HEK293 (cell line): ENCODE results near the gene PHETA1.
A peak's percentile ranks its signal among the peaks of the same experiment; 100 is the strongest.

Experiments used
- CTCF ChIA-PET: fragments of 350-600 bp; formaldehyde crosslinking; extraction: SDS; loops from one replicate; lab custom pipeline; 2021; ENCODE audit warnings: antibody characterized with exemption; lab: Yijun Ruan, JAX
- POLR2A ChIA-PET: fragments of 300-600 bp; formaldehyde crosslinking; extraction: SDS; loops from one replicate; lab custom pipeline; 2020; ENCODE audit warnings: antibody characterized with exemption, inconsistent platforms; lab: Yijun Ruan, JAX
- H3K27ac ChIP-seq: fragments of 200-500 bp; sonication (Bioruptor generic); 2 replicates; pipeline ENCODE4 v1.5.1; 2014; ENCODE audit warnings: low read depth, low read length, control low read depth, inconsistent platforms; ENCODE audit errors: extremely low read depth
- H3K36me3 ChIP-seq, 2 experiments: fragments of 200-500 bp in 1 of 2; sonication (Bioruptor generic) in 1 of 2; 1 replicate in 1 of 2; 2 replicates in 1 of 2; pipeline ENCODE4 v1.5.1; 2014 to 2017; ENCODE audit warnings: inconsistent platforms in 2 of 2, low read length in 2 of 2; ENCODE audit not compliant: control insufficient read depth in 2 of 2, insufficient read depth in 1 of 2
- H3K4me1 ChIP-seq: fragments of 200-500 bp; sonication (Bioruptor generic); 2 replicates; pipeline ENCODE4 v1.5.1; 2014; ENCODE audit warnings: mild to moderate bottlenecking, low read length, inconsistent platforms; ENCODE audit not compliant: control insufficient read depth, insufficient read depth
- H3K4me3 ChIP-seq: 2 replicates; pipeline ENCODE4 v1.5.1; 2011; ENCODE audit warnings: low read depth, mild to moderate bottlenecking, control low read depth, low read length, moderate library complexity
- H3K9me3 ChIP-seq: fragments of 200-500 bp; sonication (Bioruptor generic); 2 replicates; pipeline ENCODE4 v1.5.1; 2014; ENCODE audit warnings: low read depth, low read length, inconsistent platforms; ENCODE audit not compliant: control insufficient read depth, insufficient read depth
- FEZF1 ChIP-seq: fragments of 450-650 bp; formaldehyde crosslinking; IDR thresholded peaks from 2 replicates; pipeline ENCODE4 v1.5.1; 2016; ENCODE audit warnings: missing biosample characterization, missing genetic modification characterization
- KLF17 ChIP-seq: fragments of 450-650 bp; formaldehyde crosslinking; IDR thresholded peaks from 2 replicates; pipeline ENCODE4 v1.5.1; 2016; ENCODE audit warnings: missing biosample characterization, missing genetic modification characterization
- KLF8 ChIP-seq: fragments of 450-650 bp; formaldehyde crosslinking; IDR thresholded peaks from 2 replicates; pipeline ENCODE4 v1.5.1; 2016; ENCODE audit warnings: missing biosample characterization, missing genetic modification characterization
- MZF1 ChIP-seq: fragments of 450-650 bp; formaldehyde crosslinking; IDR thresholded peaks from 2 replicates; pipeline ENCODE4 v1.5.1; 2017; ENCODE audit warnings: missing biosample characterization, missing genetic modification characterization, borderline replicate concordance
- OVOL3 ChIP-seq: fragments of 450-650 bp; formaldehyde crosslinking; IDR thresholded peaks from 2 replicates; pipeline ENCODE4 v1.5.1; 2016; ENCODE audit warnings: missing biosample characterization, missing genetic modification characterization
- PBX3 ChIP-seq: sonication (generic); formaldehyde crosslinking; IDR thresholded peaks from 2 replicates; pipeline ENCODE4 v1.8.1; 2022; ENCODE audit warnings: mild to moderate bottlenecking, moderate library complexity, missing genetic modification reagents
- SCRT2 ChIP-seq: fragments of 450-650 bp; formaldehyde crosslinking; IDR thresholded peaks from 2 replicates; pipeline ENCODE4 v1.5.1; 2016; ENCODE audit warnings: missing biosample characterization, missing genetic modification characterization
- ZBTB1 ChIP-seq: fragments of 450-650 bp; formaldehyde crosslinking; IDR thresholded peaks from 2 replicates; pipeline ENCODE4 v1.5.1; 2016; ENCODE audit warnings: missing biosample characterization, missing genetic modification characterization
- ZNF146 ChIP-seq: fragments of 450-650 bp; formaldehyde crosslinking; IDR thresholded peaks from 2 replicates; pipeline ENCODE4 v1.5.1; 2016; ENCODE audit warnings: missing biosample characterization, missing genetic modification characterization
- ZNF148 ChIP-seq: fragments of 450-650 bp; formaldehyde crosslinking; IDR thresholded peaks from 2 replicates; pipeline ENCODE4 v1.5.0; 2017; ENCODE audit warnings: missing biosample characterization, missing genetic modification characterization, borderline replicate concordance
- ZNF157 ChIP-seq: fragments of 450-650 bp; formaldehyde crosslinking; IDR thresholded peaks from 2 replicates; pipeline ENCODE4 v1.5.1; 2016; ENCODE audit warnings: missing biosample characterization, missing genetic modification characterization
- ZNF16 ChIP-seq: fragments of 450-650 bp; formaldehyde crosslinking; IDR thresholded peaks from 2 replicates; pipeline ENCODE4 v1.5.1; 2016; ENCODE audit warnings: low read depth, missing biosample characterization, missing genetic modification characterization
- ZNF23 ChIP-seq: fragments of 450-650 bp; formaldehyde crosslinking; IDR thresholded peaks from 2 replicates; pipeline ENCODE4 v1.5.1; 2016; ENCODE audit warnings: missing biosample characterization, missing genetic modification characterization, borderline replicate concordance
- ZNF362 ChIP-seq: fragments of 450-650 bp; formaldehyde crosslinking; IDR thresholded peaks from 2 replicates; pipeline ENCODE4 v1.5.1; 2016; ENCODE audit warnings: missing biosample characterization, missing genetic modification characterization
- ZNF510 ChIP-seq: fragments of 450-650 bp; formaldehyde crosslinking; IDR thresholded peaks from 2 replicates; pipeline ENCODE4 v1.5.1; 2018; ENCODE audit warnings: mild to moderate bottlenecking, missing genetic modification characterization, missing biosample characterization; ENCODE audit not compliant: insufficient replicate concordance
- ZNF660 ChIP-seq: fragments of 450-650 bp; IDR thresholded peaks from 2 replicates; pipeline ENCODE4 v1.5.1; 2018; ENCODE audit warnings: missing biosample characterization, mild to moderate bottlenecking, missing genetic modification characterization
- ZNF792 ChIP-seq: fragments of 450-650 bp; formaldehyde crosslinking; IDR thresholded peaks from 2 replicates; pipeline ENCODE4 v1.5.1; 2016; ENCODE audit warnings: missing biosample characterization, missing genetic modification characterization
- TF ChIP-seq, protein P1 (sequence below): fragments of 450-650 bp; formaldehyde crosslinking; IDR thresholded peaks from 2 replicates; pipeline ENCODE4 v1.5.1; 2017; ENCODE audit warnings: missing biosample characterization, missing genetic modification characterization
- TF ChIP-seq, protein P2 (sequence below): fragments of 450-650 bp; formaldehyde crosslinking; IDR thresholded peaks from 2 replicates; pipeline ENCODE4 v1.5.1; 2016; ENCODE audit warnings: missing biosample characterization, missing genetic modification characterization

PHETA1 gene

DNA sequence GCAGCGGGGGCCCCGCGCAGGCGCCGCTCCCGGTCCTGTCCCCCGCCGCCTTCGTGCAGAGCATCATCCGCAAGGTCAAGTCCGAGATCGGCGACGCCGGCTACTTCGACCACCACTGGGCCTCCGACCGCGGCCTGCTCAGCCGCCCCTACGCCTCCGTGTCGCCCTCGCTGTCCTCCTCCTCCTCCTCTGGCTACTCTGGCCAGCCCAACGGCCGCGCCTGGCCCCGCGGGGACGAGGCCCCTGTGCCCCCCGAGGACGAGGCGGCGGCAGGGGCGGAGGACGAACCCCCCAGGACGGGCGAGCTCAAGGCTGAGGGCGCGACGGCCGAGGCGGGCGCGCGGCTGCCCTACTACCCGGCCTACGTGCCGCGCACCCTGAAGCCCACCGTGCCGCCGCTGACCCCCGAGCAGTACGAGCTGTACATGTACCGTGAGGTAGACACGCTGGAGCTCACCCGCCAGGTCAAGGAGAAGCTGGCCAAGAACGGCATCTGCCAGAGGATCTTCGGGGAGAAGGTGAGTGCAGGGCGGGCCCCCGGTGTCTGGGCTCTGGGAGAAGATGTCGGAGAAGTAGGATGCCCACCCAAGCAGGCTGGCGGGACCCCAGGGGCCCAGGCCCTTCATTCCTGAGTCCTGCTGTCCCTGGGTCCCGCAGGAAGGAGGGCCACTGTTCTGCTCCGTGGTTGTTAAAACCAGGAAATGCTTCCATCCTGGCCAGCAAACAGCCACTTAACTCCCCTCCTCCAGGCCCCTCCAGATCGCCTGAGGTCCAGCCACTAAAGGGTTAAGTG is 48.4 kb downstream of the PHETA1 start (continued):
- TF ChIP-seq, protein P1, sequence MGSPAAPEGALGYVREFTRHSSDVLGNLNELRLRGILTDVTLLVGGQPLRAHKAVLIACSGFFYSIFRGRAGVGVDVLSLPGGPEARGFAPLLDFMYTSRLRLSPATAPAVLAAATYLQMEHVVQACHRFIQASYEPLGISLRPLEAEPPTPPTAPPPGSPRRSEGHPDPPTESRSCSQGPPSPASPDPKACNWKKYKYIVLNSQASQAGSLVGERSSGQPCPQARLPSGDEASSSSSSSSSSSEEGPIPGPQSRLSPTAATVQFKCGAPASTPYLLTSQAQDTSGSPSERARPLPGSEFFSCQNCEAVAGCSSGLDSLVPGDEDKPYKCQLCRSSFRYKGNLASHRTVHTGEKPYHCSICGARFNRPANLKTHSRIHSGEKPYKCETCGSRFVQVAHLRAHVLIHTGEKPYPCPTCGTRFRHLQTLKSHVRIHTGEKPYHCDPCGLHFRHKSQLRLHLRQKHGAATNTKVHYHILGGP (tag by site-specific recombination) = no peak
- no peak for TF ChIP-seq ZNF510 (tag by site-specific recombination)
- TF ChIP-seq KLF17 = no peak
- no peak for TF ChIP-seq KLF8 (tag by site-specific recombination)
- TF ChIP-seq FEZF1 = no peak
- TF ChIP-seq, protein P2, sequence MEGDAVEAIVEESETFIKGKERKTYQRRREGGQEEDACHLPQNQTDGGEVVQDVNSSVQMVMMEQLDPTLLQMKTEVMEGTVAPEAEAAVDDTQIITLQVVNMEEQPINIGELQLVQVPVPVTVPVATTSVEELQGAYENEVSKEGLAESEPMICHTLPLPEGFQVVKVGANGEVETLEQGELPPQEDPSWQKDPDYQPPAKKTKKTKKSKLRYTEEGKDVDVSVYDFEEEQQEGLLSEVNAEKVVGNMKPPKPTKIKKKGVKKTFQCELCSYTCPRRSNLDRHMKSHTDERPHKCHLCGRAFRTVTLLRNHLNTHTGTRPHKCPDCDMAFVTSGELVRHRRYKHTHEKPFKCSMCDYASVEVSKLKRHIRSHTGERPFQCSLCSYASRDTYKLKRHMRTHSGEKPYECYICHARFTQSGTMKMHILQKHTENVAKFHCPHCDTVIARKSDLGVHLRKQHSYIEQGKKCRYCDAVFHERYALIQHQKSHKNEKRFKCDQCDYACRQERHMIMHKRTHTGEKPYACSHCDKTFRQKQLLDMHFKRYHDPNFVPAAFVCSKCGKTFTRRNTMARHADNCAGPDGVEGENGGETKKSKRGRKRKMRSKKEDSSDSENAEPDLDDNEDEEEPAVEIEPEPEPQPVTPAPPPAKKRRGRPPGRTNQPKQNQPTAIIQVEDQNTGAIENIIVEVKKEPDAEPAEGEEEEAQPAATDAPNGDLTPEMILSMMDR (tag by site-specific recombination) = no peak
- no peak for TF ChIP-seq ZNF16 (tag by site-specific recombination)
- TF ChIP-seq ZNF362 (tag by site-specific recombination) = no peak

DNA sequence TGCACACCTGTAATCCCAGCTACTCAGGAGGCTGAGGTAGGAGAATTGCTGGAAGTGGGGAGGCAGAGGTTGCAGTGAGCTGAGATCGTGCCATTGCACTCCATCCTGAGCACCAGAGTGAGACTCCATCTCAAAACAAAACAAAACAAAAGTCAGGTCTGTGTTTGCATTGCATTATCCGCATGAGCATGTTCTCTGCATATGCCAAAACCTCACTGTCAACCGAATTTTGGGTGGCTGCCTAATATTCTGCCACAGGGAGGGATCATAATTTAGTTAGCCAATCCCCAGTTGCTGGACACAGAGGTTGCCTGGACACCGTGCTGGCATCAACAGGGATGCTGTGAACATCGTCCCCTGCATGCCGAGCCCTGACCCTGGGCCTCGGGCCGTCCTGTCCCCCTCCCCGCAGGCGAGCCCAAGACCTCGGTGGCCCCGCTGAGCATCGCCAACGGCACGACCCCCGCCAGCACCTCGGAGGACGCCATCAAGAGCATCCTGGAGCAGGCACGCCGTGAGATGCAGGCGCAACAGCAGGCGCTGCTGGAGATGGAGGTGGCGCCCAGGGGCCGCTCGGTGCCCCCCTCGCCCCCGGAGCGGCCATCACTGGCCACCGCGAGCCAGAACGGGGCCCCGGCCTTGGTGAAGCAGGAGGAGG is 49.2 kb downstream of the PHETA1 start:
- CTCF ChIA-PET = interaction anchor here (0.6 kb wide), 1 partner anchor 310 kb away, joined by 3 read pairs; no protein-coding TSS in a partner anchor
- POLR2A ChIA-PET = no interaction called here

DNA sequence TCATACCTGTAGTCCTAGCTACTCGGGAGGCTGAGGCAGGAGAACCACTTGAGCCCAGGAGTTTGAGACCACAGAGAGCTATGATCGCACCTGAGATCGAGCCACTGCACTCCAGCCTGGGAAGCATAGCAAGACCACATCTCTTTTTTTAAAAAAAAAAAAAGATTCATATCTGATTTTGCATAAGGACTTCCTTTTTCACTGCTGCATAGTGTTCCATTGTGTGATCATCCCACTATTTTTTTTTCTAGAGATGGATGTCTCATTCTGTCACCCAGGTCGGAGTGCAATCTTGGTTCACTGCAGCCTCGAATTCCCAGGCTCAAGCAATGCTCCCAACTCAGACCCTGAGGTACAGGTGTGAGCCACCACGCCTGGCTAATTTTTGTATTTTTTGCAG is 50.4 kb downstream of the PHETA1 start:
- CTCF ChIA-PET = interaction anchor here (0.5 to 1.5 kb wide), 7 partner anchors 12 to 764 kb away, joined by 3 to 5 read pairs (median 3); no protein-coding TSS in a partner anchor
- Histone ChIP-seq H3K4me3 (no peak overlapping the region), H3K4me1 (no peaks in the 10 kb centered on the region)
- TF ChIP-seq ZNF157 = no peak
- TF ChIP-seq ZNF23 (tag by site-specific recombination) = no peak
- no peak for TF ChIP-seq PBX3 (CRISPR knock-in tag)
- TF ChIP-seq ZNF146 (tag by site-specific recombination) = peak; percentile 79
- no peak for TF ChIP-seq ZNF148
- no peak for TF ChIP-seq ZBTB1 (tag by site-specific recombination)
- no peak for TF ChIP-seq SCRT2 (tag by site-specific recombination)
- TF ChIP-seq, all 188 proteins: peak for 1
- no peak overlapping the region for H3K27ac ChIP-seq
- POLR2A ChIA-PET = no interaction called here
- no peaks in the 10 kb centered on the region for H3K9me3 ChIP-seq
- no peaks in the 10 kb centered on the region for H3K36me3 ChIP-seq

More for the DNA sequence above, 49.2 kb downstream of the PHETA1 start:
- no peak overlapping the region for H3K4me3 ChIP-seq
- no peak overlapping the region for H3K27ac ChIP-seq
- no peaks in the 10 kb centered on the region; a peak in 1 of 3 replicates for H3K36me3 ChIP-seq
- H3K4me1 ChIP-seq = no peaks in the 10 kb centered on the region
- H3K9me3 ChIP-seq = no peaks in the 10 kb centered on the region
- TF ChIP-seq ZNF792 = no peak
- no peak for TF ChIP-seq OVOL3 (tag by site-specific recombination)
- TF ChIP-seq MZF1 = peak; percentile 86; the same call in 1 of the 2 replicates
- no peak for TF ChIP-seq ZNF660 (tag by site-specific recombination)
